WI38 (cell line): ENCODE results near the gene GCKR.

Source experiments
- H3K4me3 ChIP-seq: 2 replicates; pipeline ENCODE4 v1.5.1; 2011; ENCODE audit warnings: low read depth, mild to moderate bottlenecking, control low read depth, low read length
- TF ChIP-seq, protein P1 (sequence below): IDR thresholded peaks from 2 replicates; pipeline ENCODE4 v1.5.1; 2012; ENCODE audit warnings: low read depth, mild to moderate bottlenecking, control low read depth, low read length

The GCKR gene

GRCh38 chr2:27507293-27507692 is 10.7 kb downstream of the GCKR start:
- no peak overlapping the region for H3K4me3 ChIP-seq
- TF ChIP-seq, protein P1, sequence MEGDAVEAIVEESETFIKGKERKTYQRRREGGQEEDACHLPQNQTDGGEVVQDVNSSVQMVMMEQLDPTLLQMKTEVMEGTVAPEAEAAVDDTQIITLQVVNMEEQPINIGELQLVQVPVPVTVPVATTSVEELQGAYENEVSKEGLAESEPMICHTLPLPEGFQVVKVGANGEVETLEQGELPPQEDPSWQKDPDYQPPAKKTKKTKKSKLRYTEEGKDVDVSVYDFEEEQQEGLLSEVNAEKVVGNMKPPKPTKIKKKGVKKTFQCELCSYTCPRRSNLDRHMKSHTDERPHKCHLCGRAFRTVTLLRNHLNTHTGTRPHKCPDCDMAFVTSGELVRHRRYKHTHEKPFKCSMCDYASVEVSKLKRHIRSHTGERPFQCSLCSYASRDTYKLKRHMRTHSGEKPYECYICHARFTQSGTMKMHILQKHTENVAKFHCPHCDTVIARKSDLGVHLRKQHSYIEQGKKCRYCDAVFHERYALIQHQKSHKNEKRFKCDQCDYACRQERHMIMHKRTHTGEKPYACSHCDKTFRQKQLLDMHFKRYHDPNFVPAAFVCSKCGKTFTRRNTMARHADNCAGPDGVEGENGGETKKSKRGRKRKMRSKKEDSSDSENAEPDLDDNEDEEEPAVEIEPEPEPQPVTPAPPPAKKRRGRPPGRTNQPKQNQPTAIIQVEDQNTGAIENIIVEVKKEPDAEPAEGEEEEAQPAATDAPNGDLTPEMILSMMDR = no peak

DNA sequence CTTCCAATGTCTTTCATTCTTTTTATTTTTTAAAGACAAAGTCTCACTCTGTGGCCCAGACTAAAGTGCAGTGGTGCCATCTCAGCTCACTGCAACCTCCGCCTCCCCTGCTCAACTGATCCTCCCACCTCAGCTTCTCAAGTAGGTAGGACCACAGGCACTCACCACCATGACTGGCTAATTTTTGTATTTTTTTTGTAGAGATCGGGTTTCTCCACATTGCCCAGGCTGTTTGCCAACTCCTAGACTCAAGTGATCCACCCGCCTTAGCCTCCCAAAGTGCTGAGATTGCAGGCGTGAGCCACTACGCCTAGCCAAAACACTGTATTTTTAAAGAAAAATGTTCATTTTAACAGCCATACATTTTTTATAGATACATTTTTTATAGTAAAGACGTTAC is 12.7 kb downstream of the GCKR start:
- no peak overlapping the region for H3K4me3 ChIP-seq
- TF ChIP-seq, protein P1 = no peak

DNA sequence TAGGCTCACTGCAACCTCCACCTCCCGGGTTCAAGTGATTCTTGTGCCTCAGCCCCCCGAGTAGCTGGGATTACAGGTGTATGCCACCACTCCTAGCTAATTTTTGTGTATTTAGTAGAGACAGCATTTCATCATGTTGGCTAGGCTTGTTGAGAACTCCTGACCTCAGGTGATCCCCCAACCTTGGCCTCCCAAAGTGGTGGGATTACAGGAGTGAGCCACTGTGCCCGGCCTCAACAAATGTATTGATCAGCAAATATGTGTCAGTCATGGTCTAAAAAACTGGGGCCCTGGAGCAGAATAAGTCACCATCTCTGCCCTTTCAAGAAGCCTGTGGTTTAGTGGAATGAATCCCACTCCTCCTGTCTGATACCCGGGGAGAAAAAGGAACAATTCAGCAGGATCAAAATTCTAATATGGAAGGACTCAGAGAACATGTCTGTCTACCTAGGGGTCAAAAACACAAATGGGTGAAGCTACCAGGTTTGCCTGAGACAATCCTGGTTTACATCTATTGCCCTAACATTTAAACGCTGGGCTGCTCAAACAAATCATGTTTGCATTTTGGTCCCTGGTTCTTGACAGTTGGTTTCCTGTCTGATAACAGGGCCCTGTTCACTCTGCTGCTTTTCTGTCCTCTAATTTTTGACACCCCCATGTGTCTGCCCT is 21.6 kb downstream of the GCKR start:
- H3K4me3 ChIP-seq = no peak overlapping the region
- TF ChIP-seq, protein P1 = no peak

DNA sequence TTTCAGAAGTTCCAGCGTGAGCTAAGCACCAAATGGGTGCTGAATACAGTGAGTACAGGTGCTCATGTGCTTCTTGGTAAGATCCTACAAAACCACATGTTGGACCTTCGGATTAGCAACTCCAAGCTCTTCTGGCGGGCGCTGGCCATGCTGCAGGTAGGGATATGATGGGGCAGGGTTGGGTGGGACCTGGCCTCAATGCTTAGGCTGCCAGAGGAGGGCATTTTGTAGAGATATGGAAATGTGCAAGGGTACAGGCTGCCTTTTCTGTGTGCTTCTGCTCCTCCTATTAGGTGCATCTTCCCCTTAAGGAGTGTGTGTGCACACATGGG is 22.1 kb downstream of the GCKR start:
- no peak overlapping the region for H3K4me3 ChIP-seq
- TF ChIP-seq, protein P1 = no peak

GRCh38 chr2:27520316-27520715 is 23.7 kb downstream of the GCKR start:
- no peak overlapping the region for H3K4me3 ChIP-seq
- TF ChIP-seq, protein P1 = no peak

- H3K4me3 ChIP-seq = no peak overlapping the region
- TF ChIP-seq, protein P1 = no peak
Measured at GRCh38 chr2:27522400-27522945, 25.8 kb downstream of the GCKR start.

GRCh38 chr2:27527182-27527581 is 30.5 kb downstream of the GCKR start:
- TF ChIP-seq, protein P1 = no peak
- H3K4me3 ChIP-seq = no peak overlapping the region
